Activated CD4-positive, CD25-positive, alpha-beta regulatory T cell (primary cell): ENCODE measurements around the gene NPNT.

Source experiments
- DNase-seq, 4 experiments: peaks; one replicate each; lab custom pipeline; 2025; lab: John Stamatoyannopoulos, UW

Gene NPNT

DNA sequence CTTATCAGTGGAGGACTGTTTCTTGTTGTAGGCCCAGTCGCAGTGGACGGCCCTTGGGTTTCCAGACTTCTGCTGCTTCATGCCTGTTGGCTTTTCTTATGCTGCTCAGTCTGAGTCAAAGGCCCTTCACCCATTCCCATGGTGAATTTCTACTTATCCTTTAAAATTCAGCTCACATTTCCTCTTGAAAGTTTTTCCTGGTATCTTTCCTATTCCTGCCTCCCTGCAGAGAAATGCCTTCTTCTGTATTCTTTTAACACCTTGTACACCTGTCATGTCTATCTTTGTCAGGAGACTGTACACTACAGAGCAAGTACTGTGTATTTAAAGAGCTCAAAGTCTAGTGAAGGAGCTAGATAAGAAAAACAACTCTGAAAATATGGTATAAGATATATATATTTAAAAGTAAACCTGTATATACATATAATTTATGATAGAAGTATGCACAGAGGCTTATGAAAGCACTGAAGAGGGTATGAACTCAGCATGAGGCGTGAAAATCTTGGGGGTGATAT is 22.0 kb downstream of the NPNT start:
- no peak for DNase-seq

- DNase-seq = no peak
Observed at GRCh38 chr4:105921301-105921700, 26.0 kb downstream of the NPNT start.

- no peak for DNase-seq
Observed at GRCh38 chr4:105923497-105924238, 28.4 kb downstream of the NPNT start.

DNA sequence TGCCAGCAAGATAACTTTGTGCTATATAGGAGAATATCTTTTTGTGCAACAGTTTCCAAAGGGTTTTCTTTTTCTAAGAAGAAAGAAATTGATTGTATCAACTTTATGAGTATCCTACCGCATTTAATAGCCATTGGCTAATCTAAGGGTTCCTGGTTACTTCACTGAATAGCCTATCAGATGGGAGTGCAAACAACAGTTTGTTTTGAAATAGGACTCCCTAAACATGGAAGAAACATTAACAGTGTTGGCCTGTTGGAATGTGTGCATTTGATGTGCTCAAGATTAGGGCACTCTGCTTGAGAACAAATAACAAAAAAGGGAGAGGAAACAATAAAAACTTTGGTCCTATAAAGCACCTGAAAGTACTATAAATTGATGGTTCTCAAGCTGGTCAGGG is 29.1 kb downstream of the NPNT start:
- DNase-seq = no peak

- DNase-seq = no peak
Observed at GRCh38 chr4:105930698-105931097, 35.4 kb downstream of the NPNT start.

DNA sequence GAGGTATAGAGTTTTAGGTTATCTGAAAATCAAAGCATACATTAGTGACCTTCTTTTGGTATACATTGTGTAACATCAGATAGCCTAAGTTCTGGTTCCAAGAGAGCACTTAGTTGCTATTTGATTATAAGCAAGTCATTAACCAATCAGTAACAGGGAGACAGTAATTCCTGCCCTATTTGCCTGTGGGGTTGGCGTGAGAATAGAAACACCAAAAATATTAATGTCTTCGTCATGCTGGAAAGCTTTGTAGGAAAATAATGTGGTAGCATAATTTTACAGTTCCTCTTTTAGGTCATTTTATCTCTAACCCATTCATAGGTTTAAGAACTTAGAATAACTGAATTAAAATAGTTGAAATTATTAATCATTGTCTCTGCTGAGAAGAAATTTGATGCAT is 37.8 kb downstream of the NPNT start:
- DNase-seq = no peak

DNA sequence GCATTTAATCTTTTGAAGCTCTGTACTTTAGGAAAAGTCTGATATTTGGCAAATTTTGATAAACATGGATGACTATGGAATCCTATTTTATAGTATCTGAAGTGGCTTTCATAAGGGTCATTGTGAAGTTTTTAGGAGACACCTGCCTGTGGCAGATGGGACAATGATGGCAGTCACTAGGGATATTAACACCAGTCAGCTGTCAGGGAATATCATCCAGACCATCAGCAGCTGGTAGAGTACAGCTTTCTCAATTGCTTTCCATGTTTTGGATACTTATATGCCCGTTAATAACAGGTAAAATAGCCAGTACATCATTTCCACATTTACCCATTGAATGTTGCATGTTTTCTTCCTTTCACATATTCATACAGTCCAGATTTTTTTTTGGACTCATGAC is 39.1 kb downstream of the NPNT start:
- no peak for DNase-seq

DNA sequence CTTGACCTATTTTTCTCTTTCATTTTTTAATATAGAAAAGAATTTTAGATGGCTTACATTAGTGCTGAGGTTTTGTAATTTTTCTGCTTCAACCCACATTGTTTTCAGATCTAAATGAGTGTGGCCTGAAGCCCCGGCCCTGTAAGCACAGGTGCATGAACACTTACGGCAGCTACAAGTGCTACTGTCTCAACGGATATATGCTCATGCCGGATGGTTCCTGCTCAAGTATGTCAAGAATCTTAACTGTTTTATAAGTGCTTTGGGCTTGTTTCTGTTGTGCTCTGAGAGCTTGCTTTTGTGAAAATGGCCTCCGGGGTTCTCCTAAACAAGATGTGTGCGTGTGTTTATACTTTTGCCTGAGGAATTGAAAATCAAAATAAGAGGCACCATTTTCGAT is 41.6 kb downstream of the NPNT start:
- DNase-seq = no peak

GRCh38 chr4:105937759-105938158 is 42.5 kb downstream of the NPNT start:
- DNase-seq = no peak

DNA sequence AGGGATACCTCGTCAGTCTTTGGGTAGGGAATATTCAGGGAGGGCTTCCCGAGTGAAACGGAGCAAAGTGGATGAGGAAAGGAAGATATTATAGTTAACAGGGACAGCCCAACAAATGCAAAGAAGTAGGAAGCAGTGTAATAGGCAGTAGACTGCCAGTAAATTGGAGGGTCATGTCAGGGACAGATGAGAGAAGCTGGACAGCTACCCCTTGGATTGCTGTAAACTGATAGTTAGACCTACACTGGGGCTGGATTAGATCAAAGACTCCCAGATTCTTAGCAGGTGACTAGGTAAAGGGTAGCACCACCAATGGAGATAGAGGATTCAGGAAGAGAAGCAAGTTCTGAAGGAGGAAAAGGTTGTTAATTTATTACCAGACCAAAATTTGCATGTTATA is 48.0 kb downstream of the NPNT start:
- DNase-seq = no peak

GRCh38 chr4:105944540-105944939 is 49.3 kb downstream of the NPNT start:
- no peak for DNase-seq

GRCh38 chr4:105946771-105947170 is 51.5 kb downstream of the NPNT start:
- DNase-seq = no peak

GRCh38 chr4:105950701-105951100 is 55.4 kb downstream of the NPNT start:
- DNase-seq = no peak

DNA sequence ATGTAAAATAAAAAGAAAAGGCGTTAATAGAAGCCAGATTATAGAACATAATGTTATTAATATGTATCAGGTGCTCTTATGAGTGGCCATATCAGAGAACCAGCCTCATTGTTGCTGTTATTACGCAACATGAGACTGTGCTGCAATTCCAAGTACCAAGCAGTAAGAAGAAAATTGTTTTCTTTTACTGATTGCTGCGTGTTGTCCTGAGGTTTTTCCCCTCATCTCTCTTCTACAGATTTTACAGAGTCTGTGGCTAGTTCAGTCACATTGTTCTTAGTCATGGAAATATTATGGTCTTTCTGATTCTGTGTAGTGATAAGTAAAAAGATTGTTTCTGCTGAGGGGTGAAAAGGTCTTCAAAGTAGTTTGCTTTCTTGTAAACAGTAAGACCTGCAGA is 55.9 kb downstream of the NPNT start:
- no peak for DNase-seq

- no peak for DNase-seq
Observed at GRCh38 chr4:105952591-105952990, 57.3 kb downstream of the NPNT start.

- DNase-seq = no peak
Observed at GRCh38 chr4:105956569-105956968, 61.3 kb downstream of the NPNT start.

DNA sequence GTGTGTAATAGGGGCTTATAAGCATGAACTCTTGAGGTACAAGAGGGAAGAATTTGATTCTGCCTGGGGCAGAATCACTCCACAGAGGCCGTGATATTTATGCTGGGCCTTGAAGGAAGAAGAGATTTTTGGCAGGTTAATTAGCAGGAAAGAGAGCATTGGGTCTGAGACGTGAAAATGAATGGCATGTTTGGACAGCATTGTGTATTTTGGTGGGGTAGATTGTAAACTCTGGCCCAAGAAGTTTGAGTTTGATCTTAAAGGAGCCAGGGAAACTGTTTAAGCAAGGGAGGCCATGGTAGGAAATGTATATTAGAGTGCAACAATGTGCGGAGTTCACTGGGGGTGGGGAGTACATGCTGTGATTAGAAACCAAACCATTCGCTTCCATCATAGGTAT is 62.4 kb downstream of the NPNT start:
- DNase-seq = no peak

DNA sequence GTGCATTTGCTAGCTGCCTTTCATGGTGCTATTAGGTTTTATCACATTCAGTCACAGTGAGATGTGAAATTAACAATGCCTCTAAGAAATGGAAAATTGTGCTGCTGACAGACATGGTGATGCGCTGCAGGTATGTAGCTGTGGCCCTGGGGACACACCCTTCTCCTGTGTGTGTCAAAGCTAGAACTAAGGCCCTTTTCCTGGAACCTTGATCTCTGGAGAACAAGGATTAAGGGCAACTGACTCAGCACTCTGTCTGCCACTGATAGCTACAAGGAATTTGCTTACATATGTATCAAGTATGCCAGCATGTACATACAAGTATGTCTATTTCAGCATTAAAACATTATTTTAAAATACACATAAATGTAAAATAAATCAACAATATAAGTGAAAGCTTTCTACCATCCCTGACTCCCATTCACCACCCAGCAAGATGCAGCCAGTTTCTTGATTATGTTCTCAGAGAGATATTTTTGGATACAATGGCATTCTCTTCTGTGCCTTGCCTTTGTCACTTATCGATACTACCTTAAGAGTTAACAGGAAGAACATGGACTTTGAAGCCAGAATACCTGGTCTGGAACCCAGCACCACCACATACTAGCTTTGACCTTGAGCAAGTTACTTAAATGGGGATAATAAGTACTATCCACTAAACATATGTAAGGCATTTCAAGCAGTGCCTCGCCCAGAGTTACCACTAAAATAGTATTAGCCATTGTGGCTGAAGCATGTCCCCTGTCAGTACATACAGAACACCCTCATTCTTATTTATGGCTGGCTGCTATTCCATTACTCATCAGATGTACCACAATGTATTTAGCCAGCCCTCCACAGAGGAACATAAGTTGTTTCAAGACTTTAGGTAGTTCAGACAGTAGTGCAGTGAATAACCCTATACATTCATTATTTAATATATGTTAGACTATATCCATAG is 68.5 kb downstream of the NPNT start:
- no peak for DNase-seq

GRCh38 chr4:105965183-105965800 is 70.0 kb downstream of the NPNT start:
- no peak for DNase-seq

GRCh38 chr4:105966051-105966450 is 70.8 kb downstream of the NPNT start:
- no peak for DNase-seq

DNA sequence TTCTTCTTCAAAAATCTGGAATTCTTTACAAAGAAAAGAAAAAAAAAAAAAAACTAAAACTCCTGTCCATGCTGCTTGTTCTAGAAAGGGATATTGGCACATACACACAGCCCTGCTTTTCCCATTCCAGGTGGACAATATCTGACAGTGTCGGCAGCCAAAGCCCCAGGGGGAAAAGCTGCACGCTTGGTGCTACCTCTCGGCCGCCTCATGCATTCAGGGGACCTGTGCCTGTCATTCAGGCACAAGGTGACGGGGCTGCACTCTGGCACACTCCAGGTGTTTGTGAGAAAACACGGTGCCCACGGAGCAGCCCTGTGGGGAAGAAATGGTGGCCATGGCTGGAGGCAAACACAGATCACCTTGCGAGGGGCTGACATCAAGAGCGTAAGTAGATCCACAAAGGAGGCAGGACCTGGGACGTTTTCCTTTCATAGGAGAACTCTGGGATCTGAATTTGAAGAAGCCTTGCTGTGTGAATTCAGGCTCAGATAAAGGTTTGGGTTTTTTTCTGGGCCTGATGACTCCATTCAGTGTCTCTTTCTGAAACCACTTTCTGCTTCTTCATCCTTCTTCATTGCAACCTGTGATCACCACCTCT is 71.9 kb downstream of the NPNT start:
- DNase-seq = no peak

- no peak for DNase-seq
Observed at GRCh38 chr4:105969575-105969974, 74.3 kb downstream of the NPNT start.
